Activated effector memory CD4-positive, alpha-beta T cell treated with anti-CD3 and anti-CD28 coated beads, Interleukin-2, amount 50 U/mL, for 16 hours (primary cell): ENCODE data around the gene OPN1LW.
"Not testable (repeated sequence)": the region's sequence is repeated elsewhere in the genome, so short reads cannot be mapped to it uniquely, and the experiment has no call there.

ENCODE experiments used
- DNase-seq: peaks from one replicate; pipeline ENCODE4 v3.0.0-alpha.2; 2020

The OPN1LW gene

GRCh38 chrX:154144010-154144409 lies at the start of gene OPN1LW:
OPN1LW (plus strand) TSS chrX:154144243; CDS start chrX:154144284, 41 bp downstream.
- DNase-seq = not testable (repeated sequence)

DNA sequence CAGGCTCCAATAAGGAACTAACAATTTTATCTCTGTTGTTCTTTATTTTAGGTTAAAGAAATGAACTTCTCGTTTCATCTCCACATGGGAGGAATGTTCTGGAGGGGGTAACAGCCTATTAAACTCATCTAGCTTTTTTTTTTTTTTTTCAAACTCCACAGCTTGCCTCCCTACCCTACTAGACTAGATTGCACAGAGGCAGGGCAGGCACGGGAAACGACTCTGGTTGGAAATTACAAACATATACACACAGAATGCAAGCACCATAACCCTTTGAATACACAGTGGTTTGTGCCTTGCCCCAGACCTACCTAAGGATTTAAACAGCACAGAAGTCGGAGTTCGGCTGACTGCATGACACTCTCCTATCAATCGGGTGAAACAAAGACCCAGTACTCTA lies 49.2 kb upstream of the OPN1LW start:
- no peak for DNase-seq

DNA sequence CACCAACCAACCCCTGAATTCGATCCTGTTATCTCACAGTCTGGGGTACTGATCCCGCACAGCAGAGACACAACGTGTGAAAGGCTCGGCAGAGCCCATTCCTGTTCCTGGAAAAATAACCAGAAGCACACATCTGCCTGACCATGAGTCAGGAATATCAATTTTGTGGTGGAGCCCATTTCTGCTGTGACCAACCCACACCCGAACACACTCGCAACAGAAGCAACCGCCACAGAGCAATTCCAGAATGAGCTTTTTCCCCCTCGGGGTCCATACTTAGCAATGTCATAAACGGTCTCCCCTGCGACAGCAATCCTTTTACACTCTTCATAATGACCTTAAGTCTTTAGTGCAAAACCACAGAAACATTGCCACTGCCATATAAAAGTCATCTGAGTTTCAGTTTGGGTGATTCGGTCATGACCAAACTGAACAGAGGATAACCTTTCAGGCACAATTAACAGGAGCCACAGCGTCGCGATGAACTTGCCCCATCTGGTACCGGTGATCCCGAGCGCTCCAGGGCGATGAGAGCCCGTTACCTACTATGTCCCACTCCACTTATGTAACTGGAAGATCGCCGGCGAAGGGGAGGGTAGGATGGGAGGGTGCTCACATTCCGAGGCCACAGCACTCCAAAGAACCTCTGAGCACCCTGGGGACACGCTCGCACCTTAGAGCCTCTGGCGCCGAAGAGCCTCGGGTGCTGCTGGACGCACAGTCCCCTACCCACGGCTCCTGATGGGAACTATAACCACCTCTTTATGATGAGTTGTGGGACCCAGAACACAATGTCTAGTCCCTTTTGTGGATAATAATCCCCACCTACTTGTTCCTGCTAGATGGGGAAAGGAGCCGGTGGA lies 47.7 kb upstream of the OPN1LW start:
- DNase-seq = peak; percentile 66

- peak; percentile 88 for DNase-seq
These were observed 46.9 kb upstream of the OPN1LW start for GRCh38 chrX:154097003-154097588.

- peak; percentile 95 for DNase-seq
These were observed 46.2 kb upstream of the OPN1LW start, which contains the start of gene MECP2 for GRCh38 chrX:154097589-154098541. MECP2 (minus strand) TSS chrX:154097717.

GRCh38 chrX:154098551-154098950 lies 45.5 kb upstream of the OPN1LW start:
- no peak for DNase-seq

DNA sequence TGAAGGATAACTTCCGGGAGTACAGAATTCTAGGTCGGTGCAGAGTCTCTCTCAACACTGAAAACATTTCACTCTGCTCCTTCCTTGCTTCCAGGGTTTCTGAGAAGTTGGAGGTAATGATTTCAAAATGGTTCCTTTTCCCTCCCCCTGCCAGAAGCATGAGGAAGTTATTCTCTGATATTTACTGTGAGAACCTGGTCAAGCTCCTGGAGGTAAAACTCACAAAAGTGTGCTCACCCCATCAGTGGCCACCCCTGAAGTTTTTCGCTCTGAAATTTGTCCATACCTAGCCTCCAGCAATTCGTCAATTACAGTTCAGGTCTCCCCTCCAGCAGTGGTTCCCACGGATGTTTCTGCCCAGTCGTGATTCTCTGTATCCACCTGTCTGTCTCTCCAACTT lies 30.3 kb upstream of the OPN1LW start:
- no peak for DNase-seq

GRCh38 chrX:154114652-154115051 lies 29.4 kb upstream of the OPN1LW start:
- no peak for DNase-seq

- no peak for DNase-seq
These were observed 29.0 kb upstream of the OPN1LW start for GRCh38 chrX:154115071-154115470.

DNA sequence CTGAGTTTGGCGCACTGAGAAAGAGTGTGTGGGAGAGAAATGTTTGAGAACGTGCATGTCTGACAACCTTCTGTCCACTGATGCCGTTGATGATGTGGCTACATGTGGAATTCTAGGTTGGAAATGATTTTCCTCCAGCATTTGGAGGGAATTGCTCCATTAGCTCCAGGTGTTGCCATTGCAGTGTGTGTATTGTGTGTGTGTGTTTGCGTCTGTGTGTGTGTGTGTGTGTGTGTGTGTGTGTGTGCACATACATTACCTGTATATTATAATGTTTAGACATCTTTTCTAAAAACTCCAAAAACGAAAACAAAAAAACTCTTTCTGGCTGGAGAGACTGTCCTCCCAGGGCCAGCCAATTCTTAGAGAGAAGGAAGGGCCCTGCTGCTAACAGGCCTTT lies 28.3 kb upstream of the OPN1LW start:
- no peak for DNase-seq

DNA sequence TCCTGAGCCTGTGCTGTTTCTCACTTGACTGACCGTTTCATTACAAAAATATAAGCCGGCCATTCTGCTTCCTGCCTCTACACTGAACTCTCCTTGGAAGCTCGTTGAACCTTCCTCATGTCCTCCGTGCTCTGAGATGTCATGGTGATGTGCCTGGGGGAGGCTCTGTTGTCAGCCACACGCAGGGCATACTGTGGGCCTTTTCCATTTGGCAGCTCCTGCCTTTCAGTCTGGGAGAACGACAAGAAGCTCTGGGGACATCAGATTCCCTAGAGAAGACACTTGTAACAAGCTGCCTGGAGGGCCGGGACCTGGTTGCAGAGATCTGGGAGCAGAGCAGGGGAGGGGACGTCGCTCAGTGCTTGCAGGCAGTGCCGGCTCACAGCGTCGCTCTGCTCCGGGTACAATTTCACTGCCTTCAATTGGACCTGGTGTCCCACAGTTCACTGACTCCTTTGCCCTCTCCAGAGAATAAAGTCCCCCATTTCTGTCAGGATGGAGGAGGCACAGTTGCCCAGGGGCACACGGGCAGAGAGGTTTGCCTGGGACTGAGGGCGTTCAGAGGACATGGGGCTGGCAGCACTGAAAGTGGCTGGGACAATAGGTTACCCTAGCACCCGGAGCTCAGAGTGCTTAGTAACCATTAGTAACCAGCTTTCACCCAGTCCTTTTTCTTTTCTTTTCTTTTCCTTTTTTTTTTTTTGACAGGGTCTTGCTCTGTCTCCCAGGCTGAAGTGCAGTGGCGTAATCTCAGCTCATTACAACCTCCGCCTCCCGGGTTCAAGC lies 27.4 kb upstream of the OPN1LW start:
- DNase-seq = no peak

GRCh38 chrX:154117566-154117965 lies 26.5 kb upstream of the OPN1LW start:
- DNase-seq = no peak

- no peak for DNase-seq
These were observed 23.5 kb upstream of the OPN1LW start for GRCh38 chrX:154120567-154120966.

- DNase-seq = no peak
These were observed 22.8 kb upstream of the OPN1LW start for GRCh38 chrX:154121207-154121606.

GRCh38 chrX:154121961-154122360 lies 22.1 kb upstream of the OPN1LW start:
- no peak for DNase-seq

DNA sequence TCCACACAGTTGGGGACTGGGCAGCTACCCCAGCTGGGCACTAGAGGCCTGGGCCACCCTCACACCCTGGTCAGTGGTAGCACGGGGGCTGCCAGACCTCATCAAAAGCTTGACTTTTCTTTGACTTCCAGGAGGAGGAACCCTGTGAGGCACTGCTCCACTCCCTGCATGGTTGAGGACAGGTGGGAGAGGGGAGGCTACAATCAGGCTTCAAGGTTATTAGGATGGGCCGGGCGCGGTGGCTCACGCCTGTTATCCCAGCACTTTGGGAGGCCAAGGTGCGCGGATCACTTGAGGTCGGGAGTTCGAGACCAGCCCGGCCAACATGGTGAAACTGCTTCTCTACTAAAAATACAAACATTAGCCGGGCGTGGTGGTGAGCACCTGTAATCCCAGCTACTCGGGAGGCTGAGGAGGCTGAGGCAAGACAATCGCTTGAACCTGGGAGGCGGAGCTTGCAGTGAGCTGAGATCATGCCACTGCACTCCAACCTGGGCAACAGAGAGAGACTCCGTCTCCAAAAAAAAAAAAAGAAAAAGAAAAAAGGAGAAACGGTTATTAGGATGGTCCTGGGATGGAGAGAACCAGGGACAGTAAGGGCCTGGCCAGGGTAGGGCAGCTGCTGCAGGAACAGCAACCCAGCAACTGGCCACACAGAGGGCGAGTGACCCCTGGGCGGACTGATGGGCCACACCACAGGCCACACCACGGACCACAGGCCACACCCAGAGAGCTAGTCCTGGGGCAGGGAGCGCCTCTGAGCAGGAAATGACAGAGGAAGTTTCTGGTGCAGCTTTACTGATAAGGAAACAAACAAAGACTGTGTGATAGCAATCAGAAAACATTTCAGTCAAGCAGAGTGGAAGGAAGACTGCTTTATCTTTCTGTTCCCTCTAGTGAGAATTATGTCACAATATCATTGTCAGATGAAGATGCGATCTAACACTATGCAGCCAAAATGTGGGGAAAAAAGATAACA lies 20.5 kb upstream of the OPN1LW start:
- DNase-seq = peak; percentile 80

DNA sequence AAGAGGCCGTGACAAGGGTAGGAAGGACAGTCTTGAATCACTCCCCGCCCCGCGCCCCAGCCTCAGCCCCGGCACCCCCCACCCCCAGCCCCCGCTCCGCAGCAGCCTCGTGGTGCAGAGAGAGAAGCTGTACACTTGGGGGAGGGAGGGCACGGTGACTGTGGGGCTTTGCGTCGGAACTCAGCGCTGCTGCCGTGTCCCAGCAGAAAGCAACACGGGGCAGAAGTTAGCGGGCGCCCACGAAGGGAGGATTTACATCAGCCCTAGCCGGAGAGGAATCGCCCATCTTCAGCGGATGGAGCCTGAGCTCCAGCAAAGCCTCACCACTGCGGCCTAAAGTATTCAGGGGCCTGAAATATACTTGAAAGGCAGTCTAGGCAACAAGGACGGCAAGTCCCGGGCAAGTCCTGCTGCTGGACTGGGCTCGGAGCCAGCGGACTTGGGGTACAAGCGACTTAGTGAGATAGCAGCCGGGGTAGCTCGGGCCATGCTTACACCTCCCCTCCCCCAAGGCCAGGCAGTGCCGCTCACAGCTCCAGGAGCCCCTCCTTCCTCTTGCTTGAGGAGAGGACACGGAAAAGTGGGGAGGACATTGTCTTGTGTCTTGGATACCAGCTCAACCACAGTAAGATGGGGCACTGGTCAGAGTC lies 18.5 kb upstream of the OPN1LW start:
- no peak for DNase-seq

DNA sequence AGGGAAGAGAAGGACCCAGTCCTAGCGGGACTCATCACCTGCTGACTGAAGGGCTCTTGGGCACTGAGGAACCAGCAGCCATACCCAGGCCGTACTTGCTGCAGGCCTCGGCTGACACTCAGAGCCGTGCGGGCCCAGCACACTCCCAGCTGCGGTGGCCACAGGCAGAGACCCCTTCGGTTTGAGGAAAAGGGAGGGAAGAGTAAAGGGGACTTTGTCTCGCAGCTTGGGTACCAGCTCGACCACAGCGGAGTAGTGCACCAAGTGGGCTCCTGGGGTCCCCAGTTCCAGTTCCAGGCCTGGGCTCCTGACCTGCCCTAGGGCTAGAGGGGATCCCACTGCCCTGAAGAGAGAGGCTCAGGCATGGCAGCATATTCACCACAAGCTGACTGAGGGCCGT lies 17.9 kb upstream of the OPN1LW start:
- no peak for DNase-seq

DNA sequence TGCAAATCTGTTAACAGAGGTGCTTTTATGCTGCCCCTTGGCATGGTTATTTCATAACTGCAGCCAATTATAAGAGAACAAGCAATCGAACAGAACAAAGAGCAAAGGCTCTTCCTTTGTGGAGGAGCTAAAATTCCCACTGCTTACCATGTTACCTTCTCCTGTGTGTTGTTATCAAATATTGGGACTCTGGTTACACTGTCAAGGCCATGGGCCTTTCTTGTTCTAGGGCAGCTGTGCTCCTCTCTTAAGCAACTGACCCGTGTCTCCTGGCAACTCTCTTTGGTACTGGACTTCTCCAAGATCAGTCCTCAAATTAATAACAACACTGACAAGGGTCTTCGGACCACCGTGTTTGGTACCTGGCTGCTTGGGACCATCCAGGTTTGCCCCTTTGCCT lies 12.1 kb upstream of the OPN1LW start:
- no peak for DNase-seq

DNA sequence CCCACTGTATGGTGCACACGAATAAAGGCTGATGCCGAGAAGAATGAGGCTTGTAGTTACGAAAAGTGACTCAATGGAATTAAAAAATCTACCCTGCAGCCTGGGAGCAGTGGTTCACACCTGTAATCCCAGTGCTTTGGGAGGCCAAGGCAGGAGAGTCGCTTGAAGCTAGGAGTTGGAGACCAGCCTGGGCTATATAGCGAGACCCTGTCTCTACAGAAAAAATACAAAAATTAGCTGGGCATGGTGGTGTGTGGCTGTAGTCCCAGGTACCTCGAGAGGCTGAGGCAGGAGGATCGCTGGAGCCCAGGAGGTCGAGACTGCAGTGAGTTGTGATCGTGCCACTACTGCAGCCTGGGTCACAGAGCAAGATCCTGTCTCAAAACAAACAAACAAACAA lies 11.7 kb upstream of the OPN1LW start:
- no peak for DNase-seq
